ENCODE data around the gene SLC22A23. TPM values are rescaled to one million over a fixed set of nuclear protein-coding genes. Genes with fewer than 3 reads are reported as not detected.
"Not testable (repeated sequence)": the region's sequence is repeated elsewhere in the genome, so short reads cannot be mapped to it uniquely, and the experiment has no call there.

Gene SLC22A23
- total and polyA plus RNA-seq, 4 donors = 4.9 to 45.4 (median 19.7) TPM

- Histone ChIP-seq H3K27me3 (ENCODE audit: control insufficient read depth in 4 of 4, insufficient read depth in 4 of 4, low read length in 3 of 4) (no peaks in the 10 kb centered on the region), H3K9ac (ENCODE audit: low read depth in 1 of 2, low read length in 2 of 2) (no peak overlapping the region), H3K4me1 (ENCODE audit: control insufficient read depth in 4 of 4, insufficient read depth in 4 of 4, low read length in 3 of 4) (peaks cover 0 to 5% (median 3%) of the 10 kb centered on the region in 4 donors), H3K4me3 (ENCODE audit: low read depth in 1 of 3, low read length in 3 of 3) (no peak overlapping the region), H3K9me3 (ENCODE audit: control insufficient read depth in 4 of 4, low read length in 3 of 4) (peaks cover 0 to 6% (median 0%) of the 10 kb centered on the region in 4 donors), H3K36me3 (ENCODE audit: control insufficient read depth in 4 of 4, insufficient read depth in 3 of 4, low read depth in 1 of 4, low read length in 3 of 4) (no peaks in the 10 kb centered on the region), H3K27ac (ENCODE audit: low read depth in 1 of 2, low read length in 2 of 2) (no peak overlapping the region)
- TF ChIP-seq FOXA1 (IDR thresholded peaks at IDR 0.05) = no peak
- TF ChIP-seq HNF4A (conservative IDR thresholded peaks at IDR 0.05) = no peak
- TF ChIP-seq MAX (IDR thresholded peaks at IDR 0.05) = no peak
- TF ChIP-seq TAF1 (conservative IDR thresholded peaks at IDR 0.05) = no peak
- TF ChIP-seq EGR1 (IDR thresholded peaks at IDR 0.05; ENCODE audit: low read depth in 2 of 2) = no peak
- no peak for TF ChIP-seq REST (IDR thresholded peaks at IDR 0.05)
- no peak for DNase-seq (ENCODE audit: low spot score)
- 91% methylated on average over 4 of the region's 4 CpGs for WGBS
These were observed 214.1 kb downstream of the SLC22A23 start for GRCh38 chr6:3242768-3243167.

- not testable (repeated sequence) for H3K9me3 ChIP-seq (ENCODE audit: control insufficient read depth in 4 of 4, low read length in 3 of 4); H3K36me3 ChIP-seq (ENCODE audit: control insufficient read depth in 4 of 4, insufficient read depth in 3 of 4, low read depth in 1 of 4, low read length in 3 of 4); H3K27me3 ChIP-seq (ENCODE audit: control insufficient read depth in 4 of 4, insufficient read depth in 4 of 4, low read length in 3 of 4); H3K4me1 ChIP-seq (ENCODE audit: control insufficient read depth in 4 of 4, insufficient read depth in 4 of 4, low read length in 3 of 4); H3K9ac ChIP-seq (ENCODE audit: low read depth in 1 of 2, low read length in 2 of 2); H3K4me3 ChIP-seq (ENCODE audit: low read depth in 1 of 3, low read length in 3 of 3); H3K27ac ChIP-seq (ENCODE audit: low read depth in 1 of 2, low read length in 2 of 2); DNase-seq (ENCODE audit: low spot score)
- WGBS = 95% methylated on average over 4 of the region's 4 CpGs
These were observed 215.1 kb downstream of the SLC22A23 start for GRCh38 chr6:3241745-3242144.

DNA sequence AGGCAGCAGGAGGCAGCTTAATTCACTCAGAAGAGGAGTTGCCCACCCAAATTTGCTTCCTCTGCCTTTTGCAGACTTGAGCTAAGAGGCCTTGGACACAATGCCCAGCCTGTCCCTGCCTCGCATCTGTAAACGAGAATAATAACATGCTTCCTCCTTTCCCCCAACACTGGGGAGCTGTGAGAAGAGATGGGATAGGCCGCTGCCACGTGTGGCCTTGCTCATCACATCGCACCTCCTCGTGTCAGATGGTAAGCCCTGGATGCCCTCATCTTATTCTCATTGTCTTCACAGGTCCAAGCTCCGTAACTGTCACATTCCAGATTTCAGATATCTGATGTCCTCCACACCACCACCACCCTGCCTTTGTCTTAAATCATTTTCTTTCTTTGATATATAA is 216.3 kb downstream of the SLC22A23 start:
- WGBS = 89% methylated on average over 7 of the region's 7 CpGs
- Histone ChIP-seq H3K9me3 (ENCODE audit: control insufficient read depth in 4 of 4, low read length in 3 of 4) (peaks cover 0 to 6% (median 0%) of the 10 kb centered on the region in 4 donors), H3K27me3 (ENCODE audit: control insufficient read depth in 4 of 4, insufficient read depth in 4 of 4, low read length in 3 of 4) (no peaks in the 10 kb centered on the region), H3K27ac (ENCODE audit: low read depth in 1 of 2, low read length in 2 of 2) (no peak overlapping the region), H3K4me1 (ENCODE audit: control insufficient read depth in 4 of 4, insufficient read depth in 4 of 4, low read length in 3 of 4) (peaks cover 0 to 5% (median 3%) of the 10 kb centered on the region in 4 donors), H3K36me3 (ENCODE audit: control insufficient read depth in 4 of 4, insufficient read depth in 3 of 4, low read depth in 1 of 4, low read length in 3 of 4) (no peaks in the 10 kb centered on the region), H3K4me3 (ENCODE audit: low read depth in 1 of 3, low read length in 3 of 3) (no peak overlapping the region), H3K9ac (ENCODE audit: low read depth in 1 of 2, low read length in 2 of 2) (no peak overlapping the region)
- no peak for DNase-seq (ENCODE audit: low spot score)
- TF ChIP-seq NR2F2 (IDR thresholded peaks at IDR 0.05) (no peak), CTCF (IDR thresholded peaks at IDR 0.05; ENCODE audit: low read depth, low read length, missing input control) (no peak), EGR1 (IDR thresholded peaks at IDR 0.05; ENCODE audit: low read depth in 2 of 2) (no peak), REST (IDR thresholded peaks at IDR 0.05) (no peak), SP1 (IDR thresholded peaks at IDR 0.05) (no peak), HNF4G (IDR thresholded peaks at IDR 0.05) (no peak), JUND (IDR thresholded peaks at IDR 0.05) (no peak), TAF1 (conservative IDR thresholded peaks at IDR 0.05) (no peak), MAX (IDR thresholded peaks at IDR 0.05) (no peak), HNF4A (conservative IDR thresholded peaks at IDR 0.05) (no peak), RXRA (IDR thresholded peaks at IDR 0.05) (no peak), RAD21 (IDR thresholded peaks at IDR 0.05) (no peak), GABPA (IDR thresholded peaks at IDR 0.05 in 1 of 2, conservative IDR thresholded peaks at IDR 0.05 in 1 of 2) (no peak), FOXA1 (IDR thresholded peaks at IDR 0.05) (no peak)
- TF ChIP-seq, protein P1, sequence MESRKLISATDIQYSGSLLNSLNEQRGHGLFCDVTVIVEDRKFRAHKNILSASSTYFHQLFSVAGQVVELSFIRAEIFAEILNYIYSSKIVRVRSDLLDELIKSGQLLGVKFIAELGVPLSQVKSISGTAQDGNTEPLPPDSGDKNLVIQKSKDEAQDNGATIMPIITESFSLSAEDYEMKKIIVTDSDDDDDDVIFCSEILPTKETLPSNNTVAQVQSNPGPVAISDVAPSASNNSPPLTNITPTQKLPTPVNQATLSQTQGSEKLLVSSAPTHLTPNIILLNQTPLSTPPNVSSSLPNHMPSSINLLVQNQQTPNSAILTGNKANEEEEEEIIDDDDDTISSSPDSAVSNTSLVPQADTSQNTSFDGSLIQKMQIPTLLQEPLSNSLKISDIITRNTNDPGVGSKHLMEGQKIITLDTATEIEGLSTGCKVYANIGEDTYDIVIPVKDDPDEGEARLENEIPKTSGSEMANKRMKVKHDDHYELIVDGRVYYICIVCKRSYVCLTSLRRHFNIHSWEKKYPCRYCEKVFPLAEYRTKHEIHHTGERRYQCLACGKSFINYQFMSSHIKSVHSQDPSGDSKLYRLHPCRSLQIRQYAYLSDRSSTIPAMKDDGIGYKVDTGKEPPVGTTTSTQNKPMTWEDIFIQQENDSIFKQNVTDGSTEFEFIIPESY (IDR thresholded peaks at IDR 0.05) = no peak
- TF ChIP-seq, protein P2, sequence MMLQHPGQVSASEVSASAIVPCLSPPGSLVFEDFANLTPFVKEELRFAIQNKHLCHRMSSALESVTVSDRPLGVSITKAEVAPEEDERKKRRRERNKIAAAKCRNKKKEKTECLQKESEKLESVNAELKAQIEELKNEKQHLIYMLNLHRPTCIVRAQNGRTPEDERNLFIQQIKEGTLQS (IDR thresholded peaks at IDR 0.05) = no peak
